HepG2 (cell line): Measurements from ENCODE around the gene REM2. TPM values are rescaled to one million over a fixed set of nuclear protein-coding genes. Genes with fewer than 3 reads are reported as not detected.

ENCODE experiments used
- BCL6 ChIP-seq: IDR thresholded peaks from 2 replicates; pipeline ENCODE4 v1.6.1; 2016; ENCODE audit warnings: missing genetic modification reagents, missing compliant biosample characterization
- CREB1 ChIP-seq, 2 experiments: fragments of 450-650 bp in 1 of 2; IDR thresholded peaks; 2 replicates each; pipeline ENCODE4 v1.6.1; 2016 to 2017; ENCODE audit warnings: control low read depth in 1 of 2, mild to moderate bottlenecking in 1 of 2, missing compliant biosample characterization in 1 of 2, missing genetic modification characterization in 1 of 2
- EZH2 ChIP-seq: conservative IDR thresholded peaks from 2 replicates; pipeline ENCODE4 v1.6.1; 2012; ENCODE audit warnings: mild to moderate bottlenecking, low read depth, low read length, moderate library complexity
- FOXO4 ChIP-seq: sonication (generic); formaldehyde crosslinking; conservative IDR thresholded peaks from 2 replicates; pipeline ENCODE4 v1.8.1; 2023; ENCODE audit warnings: missing genetic modification reagents
- IRF1 ChIP-seq: sonication (generic); formaldehyde crosslinking; IDR thresholded peaks from 2 replicates; pipeline ENCODE4 v1.4.0; 2020; ENCODE audit warnings: low read depth, mild to moderate bottlenecking, missing genetic modification reagents
- MXD3 ChIP-seq: IDR thresholded peaks from 2 replicates; pipeline ENCODE4 v1.6.1; 2016; ENCODE audit warnings: mild to moderate bottlenecking, missing biosample characterization, missing genetic modification reagents
- NFAT5 ChIP-seq: sonication (generic); formaldehyde crosslinking; IDR thresholded peaks from 2 replicates; pipeline ENCODE4 v1.4.0; 2020; ENCODE audit warnings: missing genetic modification reagents
- THAP9 ChIP-seq: sonication (generic); formaldehyde crosslinking; IDR thresholded peaks from 2 replicates; pipeline ENCODE4; 2020; ENCODE audit warnings: missing genetic modification reagents, mild to moderate bottlenecking, borderline replicate concordance
- ZFP37 ChIP-seq: sonication (generic); formaldehyde crosslinking; IDR thresholded peaks from 2 replicates; pipeline ENCODE4 v1.4.0; 2020; ENCODE audit warnings: missing genetic modification reagents, borderline replicate concordance
- ZNF562 ChIP-seq: sonication (generic); formaldehyde crosslinking; IDR thresholded peaks from 2 replicates; pipeline ENCODE4 v1.8.0; 2022; ENCODE audit warnings: missing genetic modification reagents, borderline replicate concordance
- polyA plus RNA-seq, 8 experiments: library from polyadenylated mRNA; depleted of rRNA in 3 of 8; stranded (reverse) in 7 of 8; unstranded in 1 of 8; fragments of >200 nt; fragmentation: Illumina TruSeq in 4 of 8; extraction: Trizol in 4 of 8; gene quantifications; 2 replicates each; pipeline versions ENCODE4 v1.2.1 to v1.2.3, GENCODE V29; 2011 to 2016; ENCODE audit warnings: low read depth in 4 of 8, missing spikeins in 1 of 8, mixed read lengths in 1 of 8; ENCODE audit not compliant: insufficient read depth in 1 of 8
- total RNA-seq, 5 experiments: library from RNA; depleted of rRNA; stranded (reverse); fragments of >200 nt; fragmentation: Illumina TruSeq; extraction: Trizol; gene quantifications; 2 replicates each; pipeline ENCODE4 v1.2.3, GENCODE V29; 2016; ENCODE audit warnings: low read depth in 1 of 5

REM2 gene
- total and polyA plus RNA-seq, 2 of the 13 experiments (the other 11 are each of a cell fraction or from before 2014, with no cell fraction given): 0.20 TPM; not detected in 1

DNA sequence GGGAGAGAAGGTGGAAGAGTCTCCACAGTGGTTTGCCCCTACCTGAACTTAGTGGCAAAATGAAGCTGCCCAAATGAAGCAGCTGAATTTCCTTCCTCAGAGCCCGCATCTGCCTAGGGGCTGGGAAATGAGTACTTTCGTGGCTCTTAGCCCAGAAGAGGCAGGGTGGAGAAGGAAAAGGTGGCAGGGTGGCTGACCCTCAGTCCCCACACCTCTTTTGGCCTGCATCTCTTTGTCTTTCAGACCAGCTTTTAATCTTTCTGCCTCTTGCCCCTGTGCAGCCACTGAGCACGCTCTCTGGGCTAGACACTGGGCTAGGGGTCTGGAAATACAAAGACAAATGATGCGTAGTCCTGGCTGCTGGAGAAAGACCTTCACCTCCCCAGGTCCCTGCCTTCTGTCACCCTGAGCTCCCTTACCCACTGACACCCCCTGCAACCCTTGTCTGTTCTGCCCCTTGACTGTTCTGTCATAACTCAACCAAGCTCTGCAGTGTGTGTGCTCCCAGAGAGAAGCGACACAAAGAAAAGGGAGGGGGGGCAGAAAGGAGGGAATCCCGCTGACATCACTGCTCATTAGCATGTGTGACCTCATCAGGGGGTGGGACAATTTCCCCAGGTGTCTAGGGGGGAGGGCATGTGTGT is 371 bp upstream of the REM2 start (continued):
- TF ChIP-seq THAP9 (CRISPR knock-in tag) (0 out of 2 replicates have a peak, but pooled peaks have one; percentile 14), ZFP37 (CRISPR knock-in tag) (0 out of 2 replicates have a peak, but pooled peaks have one; percentile 44), FOXO4 (CRISPR knock-in tag) (0 out of 2 replicates have a peak, but pooled peaks have one; percentile 46), MXD3 (CRISPR knock-in tag) (no peak), IRF1 (CRISPR knock-in tag) (no peak), ZNF562 (CRISPR knock-in tag) (no peak), CREB1 (IDR thresholded peaks at IDR 0.05) (peak; percentile 80), CREB1 (CRISPR knock-in tag; IDR thresholded peaks at IDR 0.05) (no peak), EZH2 (0 out of 2 replicates have a peak, but pooled peaks have one; percentile 74), BCL6 (CRISPR knock-in tag) (no peak), NFAT5 (CRISPR knock-in tag) (0 out of 2 replicates have a peak, but pooled peaks have one; percentile 57)
